ENCODE results near the gene APBA1. TPM values are rescaled to one million over a fixed set of nuclear protein-coding genes. Genes with fewer than 3 reads are reported as not detected.
A peak's percentile ranks its signal among the peaks of the same experiment; 100 is the strongest.

Gene APBA1
- total and polyA plus RNA-seq, 7 donors = 0.23 to 4.2 (median 0.81) TPM

DNA sequence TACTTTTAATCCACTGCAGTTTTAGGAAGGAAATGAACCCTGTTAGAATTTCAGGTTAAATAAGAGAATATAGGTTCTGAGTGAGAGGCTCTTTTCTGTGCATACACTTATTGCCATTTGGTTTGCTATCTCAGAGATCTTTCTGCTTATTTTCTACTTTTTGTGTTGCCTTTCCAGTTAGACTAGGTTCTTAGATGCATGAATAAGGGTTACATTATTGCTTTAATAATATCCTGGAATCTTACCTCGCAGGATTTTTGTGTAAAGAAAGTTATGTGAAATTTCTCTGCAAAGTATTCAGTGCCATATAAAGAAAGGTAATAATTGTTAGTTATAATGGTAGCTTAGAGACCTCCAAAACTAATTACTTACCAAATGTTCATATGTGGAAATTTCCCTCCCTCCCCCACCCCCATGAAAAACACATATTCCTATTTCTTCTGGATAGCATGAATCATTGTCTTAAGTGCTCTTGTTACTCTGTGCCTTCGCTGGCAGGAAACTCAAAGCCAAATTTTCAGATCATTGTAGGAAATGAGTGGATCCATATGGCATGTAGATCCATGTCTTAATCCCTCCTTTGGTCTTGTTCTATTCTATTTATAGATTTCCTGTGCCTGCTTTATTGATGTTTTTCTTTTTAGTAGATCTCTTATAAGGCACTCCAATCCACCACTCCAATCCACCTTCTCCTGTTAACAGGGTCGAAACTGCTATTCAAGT is 2.7 kb upstream of the APBA1 start:
- TF ChIP-seq, protein P1, sequence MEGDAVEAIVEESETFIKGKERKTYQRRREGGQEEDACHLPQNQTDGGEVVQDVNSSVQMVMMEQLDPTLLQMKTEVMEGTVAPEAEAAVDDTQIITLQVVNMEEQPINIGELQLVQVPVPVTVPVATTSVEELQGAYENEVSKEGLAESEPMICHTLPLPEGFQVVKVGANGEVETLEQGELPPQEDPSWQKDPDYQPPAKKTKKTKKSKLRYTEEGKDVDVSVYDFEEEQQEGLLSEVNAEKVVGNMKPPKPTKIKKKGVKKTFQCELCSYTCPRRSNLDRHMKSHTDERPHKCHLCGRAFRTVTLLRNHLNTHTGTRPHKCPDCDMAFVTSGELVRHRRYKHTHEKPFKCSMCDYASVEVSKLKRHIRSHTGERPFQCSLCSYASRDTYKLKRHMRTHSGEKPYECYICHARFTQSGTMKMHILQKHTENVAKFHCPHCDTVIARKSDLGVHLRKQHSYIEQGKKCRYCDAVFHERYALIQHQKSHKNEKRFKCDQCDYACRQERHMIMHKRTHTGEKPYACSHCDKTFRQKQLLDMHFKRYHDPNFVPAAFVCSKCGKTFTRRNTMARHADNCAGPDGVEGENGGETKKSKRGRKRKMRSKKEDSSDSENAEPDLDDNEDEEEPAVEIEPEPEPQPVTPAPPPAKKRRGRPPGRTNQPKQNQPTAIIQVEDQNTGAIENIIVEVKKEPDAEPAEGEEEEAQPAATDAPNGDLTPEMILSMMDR (IDR thresholded peaks at IDR 0.05) = no peak
- Histone ChIP-seq H3K27me3 (ENCODE audit: insufficient read depth in 3 of 3, low read length in 2 of 3) (no peaks in the 10 kb centered on the region), H3K4me3 (no peak overlapping the region), H3K4me1 (peaks cover 3% of the 10 kb centered on the region), H3K9me3 (no peaks in the 10 kb centered on the region), H3K36me3 (ENCODE audit: insufficient read depth in 1 of 2, low read depth in 1 of 2) (no peaks in the 10 kb centered on the region), H3K27ac (no peak overlapping the region)
- DNase-seq (no peak), ATAC-seq (no peak)
- intact Hi-C loops (cut with DNase I) = loop anchor here (5.0 to 10.0 kb wide), 3 partner anchors 80 to 253 kb away; no protein-coding TSS in a partner anchor
- WGBS, 3 donors = 66 to 76% (median 73%) methylated on average over 3 of the region's 3 CpGs

DNA sequence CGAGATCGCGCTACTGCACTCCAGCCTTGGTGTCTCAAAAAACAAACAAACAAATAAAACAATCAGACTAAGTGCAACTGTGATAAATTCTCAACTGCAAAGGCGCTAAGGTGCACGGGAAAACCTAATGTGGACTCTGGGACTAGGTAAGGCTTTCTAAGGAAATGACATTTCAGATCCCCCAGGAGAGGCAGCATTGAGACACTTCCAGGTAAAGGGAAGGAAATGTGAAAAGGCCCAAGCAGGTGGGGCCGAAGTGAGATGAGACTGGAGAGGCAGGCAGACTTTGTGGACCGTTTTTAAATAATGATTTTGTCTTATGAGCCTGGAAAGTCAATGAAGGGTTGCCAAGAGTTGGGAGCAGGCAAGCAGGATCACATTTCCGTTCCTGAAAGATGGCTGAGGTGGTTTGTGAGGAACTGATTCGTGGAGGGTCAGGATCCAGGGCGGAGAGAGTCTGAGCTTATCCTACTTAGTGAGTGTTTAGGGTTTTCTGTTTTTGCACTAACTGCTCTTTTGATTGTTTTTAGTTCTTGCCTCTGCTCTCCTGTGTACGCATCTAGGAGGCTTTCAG is 2.0 kb upstream of the APBA1 start:
- ATAC-seq = no peak
- H3K27ac ChIP-seq = no peak overlapping the region
- no peaks in the 10 kb centered on the region for H3K27me3 ChIP-seq (ENCODE audit: insufficient read depth in 3 of 3, low read length in 2 of 3)
- H3K4me3 ChIP-seq = no peak overlapping the region
- DNase-seq = no peak
- no peaks in the 10 kb centered on the region for H3K36me3 ChIP-seq (ENCODE audit: insufficient read depth in 1 of 2, low read depth in 1 of 2)
- WGBS, 3 donors = 79 to 84% (median 81%) methylated on average over 11 of the region's 11 CpGs
- H3K9me3 ChIP-seq = no peaks in the 10 kb centered on the region
- TF ChIP-seq, protein P1 (IDR thresholded peaks at IDR 0.05) = no peak
- intact Hi-C loops (cut with DNase I) = loop anchor here (5.0 to 10.0 kb wide), 3 partner anchors 81 to 252 kb away; no protein-coding TSS in a partner anchor
- peaks cover 3% of the 10 kb centered on the region for H3K4me1 ChIP-seq

DNA sequence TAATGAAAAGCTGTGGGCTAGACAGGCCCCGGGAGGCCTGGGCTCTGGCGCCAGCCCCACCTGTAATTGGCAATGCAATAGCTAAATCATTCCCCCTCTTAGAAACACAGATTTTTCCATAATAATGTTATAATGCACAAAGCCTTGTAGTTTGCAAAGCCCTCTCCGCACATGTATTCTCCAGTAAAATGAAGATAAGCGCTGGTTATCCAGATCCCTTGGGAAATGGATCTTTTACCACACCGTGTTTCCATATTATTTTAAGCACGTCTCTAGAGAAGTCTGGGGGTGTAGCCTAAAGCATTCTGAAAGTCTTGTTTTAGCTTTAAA is 1.1 kb upstream of the APBA1 start:
- Histone ChIP-seq H3K27me3 (ENCODE audit: insufficient read depth in 3 of 3, low read length in 2 of 3) (no peaks in the 10 kb centered on the region), H3K4me3 (peak overlapping the region; percentile 78), H3K4me1 (peaks cover 3% of the 10 kb centered on the region), H3K36me3 (ENCODE audit: insufficient read depth in 1 of 2, low read depth in 1 of 2) (no peaks in the 10 kb centered on the region), H3K27ac (peak overlapping the region; percentile 65), H3K9me3 (no peaks in the 10 kb centered on the region)
- WGBS, 3 donors = 27 to 46% (median 31%) methylated on average over 6 of the region's 6 CpGs
- ATAC-seq (no peak), DNase-seq (no peak)
- intact Hi-C loops (cut with DNase I) = loop anchor here (2.0 to 10.0 kb wide), 4 partner anchors 82 to 251 kb away; no protein-coding TSS in a partner anchor
- TF ChIP-seq, protein P1 (IDR thresholded peaks at IDR 0.05) = no peak

DNA sequence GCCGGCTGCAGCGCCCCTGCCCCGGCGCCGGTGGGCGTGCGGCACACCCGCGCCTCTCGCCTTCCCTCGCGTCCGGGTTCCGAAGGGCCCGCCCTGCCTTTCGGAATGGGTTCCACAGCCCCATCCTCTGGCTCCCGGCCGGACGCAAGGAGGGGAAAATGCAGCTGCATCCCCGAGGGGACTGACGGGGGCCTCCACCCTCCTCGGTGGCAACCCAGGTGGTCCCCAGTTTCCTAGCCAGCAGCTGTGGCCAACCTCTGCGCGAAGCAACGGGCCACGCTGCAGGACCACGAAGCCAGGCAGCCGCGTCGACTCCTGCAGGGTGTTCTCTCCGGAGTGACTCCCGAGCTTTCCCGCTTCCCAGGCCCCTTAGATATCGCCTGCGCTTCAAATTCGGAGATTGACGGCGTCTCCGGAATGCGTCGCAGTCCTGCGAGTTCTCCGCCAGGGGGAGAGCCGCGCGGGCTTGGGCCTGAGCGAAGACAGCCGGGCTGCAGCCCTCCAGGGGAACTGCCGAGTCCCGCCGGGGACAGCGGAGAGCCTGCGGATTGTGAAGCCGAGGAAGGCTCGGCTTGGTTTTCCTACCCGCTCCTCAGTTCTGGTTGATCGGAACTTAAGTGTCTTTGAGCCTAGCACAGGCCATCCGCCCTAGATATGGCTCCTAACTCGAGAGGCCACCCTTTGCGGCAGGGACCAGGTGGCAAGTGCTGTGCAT is 582 bp upstream of the APBA1 start:
- ATAC-seq (peak; percentile 91 to 94 (median 94)), DNase-seq (peak; percentile 84 to 92)
- Histone ChIP-seq H3K27me3 (ENCODE audit: insufficient read depth in 3 of 3, low read length in 2 of 3) (no peaks in the 10 kb centered on the region), H3K4me3 (peak overlapping the region; percentile 78), H3K27ac (peak overlapping the region; percentile 65), H3K4me1 (peaks cover 3% of the 10 kb centered on the region), H3K9me3 (no peaks in the 10 kb centered on the region), H3K36me3 (ENCODE audit: insufficient read depth in 1 of 2, low read depth in 1 of 2) (no peaks in the 10 kb centered on the region)
- TF ChIP-seq, protein P1 (IDR thresholded peaks at IDR 0.05) = peak; percentile 89
- intact Hi-C loops (cut with DNase I) = loop anchor here (2.0 to 10.0 kb wide), 4 partner anchors 82 to 250 kb away; no protein-coding TSS in a partner anchor
- 0% methylated on average over 50 to 60 of the region's 60 CpGs for WGBS, 3 donors

Data from psoas muscle (tissue), 8 donors.